ENCODE data around the gene APCDD1.

APCDD1 gene

GRCh38 chr18:10453806-10454680 lies at the start of gene APCDD1:
Gene APCDD1 (plus strand): TSS chr18:10454635. CDS start chr18:10454982, 347 bp downstream.
- DNase-seq (ENCODE audit: low read depth): no peak

DNA sequence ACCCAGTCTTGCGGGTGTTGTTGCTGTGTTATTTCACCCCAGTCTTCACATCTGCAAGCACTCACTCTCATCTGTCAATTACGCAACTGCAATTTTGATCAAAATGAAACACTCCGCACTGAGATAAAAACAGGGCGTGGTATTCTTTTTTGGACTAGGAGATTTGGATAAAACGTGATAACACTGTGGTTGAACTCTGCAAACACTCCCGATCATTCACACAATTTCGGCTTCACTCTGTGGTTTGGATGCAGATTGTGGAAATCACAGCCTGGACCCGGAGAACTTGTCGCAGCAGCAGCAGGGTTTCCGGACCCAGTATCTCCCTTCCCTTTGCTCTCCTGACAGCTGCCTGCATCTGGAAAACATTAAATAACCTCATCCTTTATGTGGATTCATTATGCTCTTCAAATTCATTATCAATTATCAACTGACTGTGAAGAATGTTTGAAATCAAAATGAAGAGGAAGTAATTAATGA lies 49.4 kb upstream of the APCDD1 start:
- no peak for DNase-seq (ENCODE audit: low read depth)

GRCh38 chr18:10405816-10406663 lies 48.4 kb upstream of the APCDD1 start:
- no peak for DNase-seq (ENCODE audit: low read depth)

DNA sequence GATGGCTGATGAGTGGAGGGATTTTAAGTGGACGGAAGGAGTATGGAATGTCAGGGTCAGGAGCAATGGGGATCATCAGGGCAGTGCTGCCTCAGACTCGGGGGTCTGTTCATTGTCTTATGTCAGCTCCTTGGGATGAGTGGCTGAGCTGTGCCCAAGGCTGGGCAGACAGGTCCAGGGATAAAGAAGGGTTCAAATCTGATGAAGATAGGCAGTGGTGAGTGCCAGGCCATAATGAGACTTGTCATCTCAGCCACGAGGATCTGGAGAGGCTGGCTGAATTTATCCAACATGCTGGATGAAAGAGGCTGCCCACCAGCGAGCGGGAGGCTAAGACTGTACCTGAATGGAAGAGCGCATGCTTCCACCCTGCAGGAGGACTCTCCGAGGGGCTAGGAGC lies 46.3 kb upstream of the APCDD1 start:
- no peak for DNase-seq (ENCODE audit: low read depth)

DNA sequence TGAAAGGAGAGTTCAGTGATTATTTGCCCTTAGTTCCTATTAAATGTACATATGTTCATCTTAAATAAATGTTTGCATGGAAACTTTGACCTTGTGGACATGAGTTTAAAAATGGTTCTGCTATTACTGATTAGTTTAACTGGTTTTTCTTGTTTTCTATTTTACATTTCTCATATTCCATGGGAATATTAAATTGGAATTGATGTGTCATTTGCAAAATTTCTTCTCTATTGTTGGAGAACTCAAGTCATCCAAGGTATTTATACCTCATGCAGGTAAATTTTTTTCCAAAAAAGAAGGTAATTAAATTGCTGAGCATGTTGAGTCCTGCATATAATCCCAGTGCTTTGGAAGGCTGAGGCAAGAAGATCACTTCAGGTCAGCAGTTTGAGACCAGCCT lies 45.4 kb upstream of the APCDD1 start:
- DNase-seq (ENCODE audit: low read depth): no peak

- no peak for DNase-seq (ENCODE audit: low read depth)
Observed at GRCh38 chr18:10410472-10411308, 43.7 kb upstream of the APCDD1 start.

GRCh38 chr18:10412933-10413332 lies 41.5 kb upstream of the APCDD1 start:
- DNase-seq (ENCODE audit: low read depth): no peak

DNA sequence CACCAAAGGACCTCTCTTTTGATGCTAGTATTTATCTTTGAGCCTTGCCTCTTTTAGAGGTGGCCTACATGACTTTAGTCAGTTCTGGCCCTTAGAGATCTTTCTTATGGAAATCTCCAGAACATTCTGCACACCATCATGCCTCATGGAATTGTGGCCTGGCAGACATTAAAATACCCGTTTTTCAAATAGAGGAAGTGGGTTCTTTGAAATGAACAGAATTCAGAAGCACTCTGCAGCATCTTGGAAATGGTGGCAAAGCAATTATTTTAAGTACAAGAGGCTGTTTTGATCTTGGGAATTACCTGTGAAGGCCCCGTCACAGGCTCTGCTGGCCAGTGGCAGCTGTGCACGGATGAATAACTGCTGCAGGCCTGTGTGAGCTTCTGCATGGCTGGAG lies 40.7 kb upstream of the APCDD1 start:
- DNase-seq (ENCODE audit: low read depth): no peak

- no peak for DNase-seq (ENCODE audit: low read depth)
Observed at GRCh38 chr18:10414293-10414842, 40.1 kb upstream of the APCDD1 start.

DNA sequence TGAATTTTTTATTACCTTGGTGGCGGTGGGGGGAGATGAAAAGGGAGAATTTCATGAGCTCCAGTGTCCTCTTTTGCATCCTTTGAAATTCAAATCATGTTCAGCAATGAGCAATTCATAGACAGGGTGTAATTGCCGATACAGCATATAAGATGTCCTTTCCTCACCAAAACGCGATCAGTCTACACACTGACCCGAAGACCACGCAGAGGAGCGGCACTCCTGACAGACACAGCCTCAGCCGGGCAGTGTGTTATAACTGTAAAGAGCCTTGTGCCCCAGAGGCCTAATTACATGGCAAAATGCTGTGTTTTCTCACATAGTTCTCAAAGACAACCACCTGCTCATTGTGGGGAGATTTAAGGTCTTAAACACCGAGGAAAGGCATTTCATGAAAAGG lies 38.4 kb upstream of the APCDD1 start:
- DNase-seq (ENCODE audit: low read depth): no peak

GRCh38 chr18:10417191-10417590 lies 37.2 kb upstream of the APCDD1 start:
- no peak for DNase-seq (ENCODE audit: low read depth)

GRCh38 chr18:10417664-10418063 lies 36.8 kb upstream of the APCDD1 start:
- no peak for DNase-seq (ENCODE audit: low read depth)

DNA sequence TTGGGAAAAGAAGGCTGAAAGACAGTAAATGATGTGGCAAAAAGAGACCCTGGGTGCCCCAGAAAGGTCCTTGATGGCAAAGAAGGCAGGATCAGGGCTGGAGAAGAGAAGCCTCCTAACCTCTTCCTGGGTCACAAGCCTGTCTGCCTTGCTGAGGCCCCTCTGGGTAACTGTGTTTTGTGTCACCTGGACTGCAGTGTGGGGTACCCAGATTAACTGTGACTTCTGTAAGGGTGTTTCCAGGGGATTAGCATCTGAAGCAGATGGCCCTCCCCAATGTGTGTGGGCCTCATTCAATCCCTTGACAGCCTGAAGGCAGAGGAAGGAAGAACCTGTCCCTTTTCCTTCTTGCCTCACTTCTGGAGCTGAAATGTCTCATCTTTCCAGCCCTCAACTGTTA lies 35.6 kb upstream of the APCDD1 start:
- DNase-seq (ENCODE audit: low read depth): no peak

DNA sequence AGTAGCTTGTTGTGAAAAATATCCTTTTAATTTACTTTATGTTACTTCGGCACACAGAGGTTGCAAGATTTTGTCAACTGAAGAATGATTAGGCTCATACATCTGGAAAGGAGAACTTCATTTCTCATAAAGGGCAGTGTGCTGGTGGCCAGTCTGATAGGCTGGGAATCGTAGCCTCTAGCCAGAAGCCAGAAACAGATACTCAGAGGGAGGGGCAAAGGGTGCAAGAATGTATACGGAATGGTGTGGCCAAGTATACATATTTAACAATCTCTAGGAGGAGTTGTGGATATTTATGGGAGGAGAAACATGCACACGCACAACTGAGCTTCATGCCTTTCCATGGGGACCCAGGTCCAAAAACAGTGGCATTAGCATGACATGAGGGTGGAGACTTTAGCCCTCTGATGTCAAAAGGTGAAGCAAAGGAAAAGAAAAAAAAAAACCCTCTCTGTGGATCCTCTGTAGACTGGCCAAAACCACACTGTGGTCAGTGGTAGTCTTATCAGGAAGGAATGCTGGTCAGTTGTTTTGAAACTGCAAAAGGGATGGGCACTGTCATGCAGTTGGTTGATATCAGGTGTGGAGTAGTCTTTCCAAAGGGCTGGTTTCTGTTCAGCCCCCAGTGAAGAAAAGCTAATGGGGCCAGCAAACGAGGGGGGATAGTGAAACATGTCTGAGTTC lies 34.9 kb upstream of the APCDD1 start:
- DNase-seq (ENCODE audit: low read depth): no peak

- DNase-seq (ENCODE audit: low read depth): no peak
Observed at GRCh38 chr18:10420561-10421352, 33.7 kb upstream of the APCDD1 start.

DNA sequence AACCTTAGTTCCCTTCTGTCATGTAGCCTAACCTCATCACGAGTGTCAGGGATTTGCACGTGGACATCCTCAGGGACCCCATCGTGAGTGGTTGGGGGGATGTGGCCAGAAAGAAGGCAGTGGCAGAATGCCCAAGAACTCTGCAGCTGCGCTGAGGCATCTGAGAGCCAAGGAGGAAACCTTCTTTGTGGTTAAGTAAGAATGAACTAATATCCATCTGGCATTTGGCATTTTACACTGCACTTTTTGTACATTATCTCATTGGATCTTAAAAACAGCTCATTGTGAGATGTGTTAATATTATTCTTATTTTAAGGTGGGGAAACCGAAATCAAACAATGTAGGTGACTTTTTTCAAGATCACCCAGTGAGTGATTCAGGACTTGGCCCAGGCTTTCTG lies 32.6 kb upstream of the APCDD1 start:
- DNase-seq (ENCODE audit: low read depth): no peak

- no peak for DNase-seq (ENCODE audit: low read depth)
Observed at GRCh38 chr18:10422731-10423130, 31.7 kb upstream of the APCDD1 start.

DNA sequence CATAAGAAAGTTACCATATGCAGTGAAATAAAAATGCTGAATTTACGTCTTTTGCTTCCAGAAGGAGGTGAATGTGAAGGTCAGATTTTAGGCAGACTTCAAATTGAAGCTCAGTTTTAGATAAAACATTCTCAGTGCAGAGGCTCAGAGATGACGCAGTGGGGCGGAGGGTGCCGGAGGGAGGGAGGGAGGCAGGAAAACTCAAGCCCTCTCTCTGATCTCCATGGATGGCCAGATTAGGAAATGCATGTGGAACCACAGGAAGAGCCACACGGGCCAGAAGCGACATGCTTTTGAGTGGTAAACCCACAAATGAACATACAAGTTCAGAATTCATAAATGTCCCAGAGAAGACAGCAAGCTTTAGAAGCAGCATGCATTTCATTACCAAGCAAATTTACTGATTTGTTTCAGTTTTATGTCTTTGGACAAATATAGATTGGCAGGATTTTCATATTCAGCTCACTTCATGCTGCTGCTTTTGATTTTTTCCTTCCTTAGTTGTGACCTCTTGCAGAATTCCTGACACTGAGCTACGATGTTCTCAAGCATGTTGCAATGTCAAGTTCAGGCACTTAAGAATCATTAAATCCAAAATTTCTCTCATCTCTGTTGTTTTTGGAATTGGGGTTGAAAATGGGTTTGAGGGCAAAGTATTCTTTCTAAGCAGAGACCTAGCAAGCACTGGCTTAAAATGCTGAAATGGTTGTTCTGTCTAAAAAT lies 29.7 kb upstream of the APCDD1 start:
- DNase-seq (ENCODE audit: low read depth): no peak

DNA sequence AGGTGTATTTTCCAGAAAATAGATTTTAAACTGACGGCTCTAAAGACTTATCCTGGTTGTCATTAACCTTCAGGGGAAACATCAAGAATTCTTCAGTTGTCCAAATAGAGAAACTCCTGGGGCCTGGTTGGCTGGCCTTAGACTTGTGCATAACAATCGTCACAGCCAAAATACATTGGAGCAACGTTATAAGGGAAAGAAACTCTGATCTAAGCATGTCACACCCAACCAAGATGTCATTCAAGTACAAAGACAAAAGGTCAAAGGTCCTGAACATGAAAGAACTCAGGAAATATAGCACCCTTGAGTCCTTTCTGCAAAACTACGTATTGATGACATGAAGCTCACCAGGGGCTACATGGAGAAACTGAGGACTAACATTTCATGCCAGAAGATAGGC lies 23.8 kb upstream of the APCDD1 start:
- no peak for DNase-seq (ENCODE audit: low read depth)

- no peak for DNase-seq (ENCODE audit: low read depth)
Observed at GRCh38 chr18:10431680-10432079, 22.8 kb upstream of the APCDD1 start.
